PC-3 (cell line): ENCODE results near the gene EXOSC2.

Source experiments
- CTCF ChIP-seq: fragments of 300-600 bp; sonication (generic); conservative IDR thresholded peaks from 2 replicates; pipeline ENCODE4 v1.5.1; 2017; ENCODE audit warnings: antibody characterized with exemption, low read depth, mild to moderate bottlenecking, low read length
- EZH2 ChIP-seq: fragments of 300-600 bp; sonication (generic); IDR thresholded peaks from one replicate; pipeline ENCODE4 v1.6.1; 2017; ENCODE audit warnings: antibody characterized with exemption, mild to moderate bottlenecking, low read length; ENCODE audit not compliant: unreplicated experiment
- EZH2phosphoT487 ChIP-seq: fragments of 300-600 bp; sonication (generic); IDR thresholded peaks from 2 replicates; pipeline ENCODE4 v1.6.1; 2018; ENCODE audit warnings: mild to moderate bottlenecking, antibody characterized with exemption, low read length, borderline replicate concordance

GRCh38 chr9:130712564-130713285, 19.1 kb downstream of the EXOSC2 start:
- TF ChIP-seq CTCF (no peak), EZH2phosphoT487 (no peak), EZH2 (no peak)
